PC-3 (cell line): ENCODE measurements around the gene MAP7D1. TPM values are rescaled to one million over a fixed set of nuclear protein-coding genes. Genes with fewer than 3 reads are reported as not detected.
A peak's percentile ranks its signal among the peaks of the same experiment; 100 is the strongest.

ENCODE experiments used
- ATAC-seq: fragments of 200-7000 bp; cut with Tn5 transposase; 2 replicates; pipeline ENCODE4 v1.9.1; 2020; ENCODE audit warnings: mild to moderate bottlenecking, moderate library complexity
- BruUV-seq: library from RNA; stranded (reverse); fragments of 400-500 nt; replicated peaks from 2 replicates; lab custom pipeline; 2021; lab: Mats Ljungman, UMichigan
- CTCF ChIA-PET: fragments of 300-600 bp; sonication (Branson Sonifier 250); formaldehyde crosslinking; loops from one replicate; lab custom pipeline; 2022; ENCODE audit warnings: antibody characterized with exemption; lab: Charles Lee
- POLR2A ChIA-PET: fragments of 300-600 bp; sonication (Branson Sonifier 250); formaldehyde crosslinking; loops from one replicate; lab custom pipeline; 2022; ENCODE audit warnings: antibody characterized with exemption; ENCODE audit not compliant: unreplicated experiment; lab: Charles Lee
- DNase-seq: peaks from one replicate; pipeline ENCODE4 v3.0.0-alpha.2; 2015
- H2AFZ ChIP-seq: fragments of 300-600 bp; sonication (generic); 2 replicates; pipeline ENCODE4 v1.6.0; 2016; ENCODE audit warnings: antibody characterized with exemption, low read length
- H3F3A ChIP-seq: fragments of 300-600 bp; sonication (generic); one replicate; pipeline ENCODE4 v1.6.0; 2017; ENCODE audit warnings: antibody characterized with exemption, low read length, control low read depth, mild to moderate bottlenecking; ENCODE audit not compliant: unreplicated experiment
- H3K27ac ChIP-seq: fragments of 300-600 bp; sonication (generic); 2 replicates; pipeline ENCODE4 v1.5.1; 2016; ENCODE audit warnings: mild to moderate bottlenecking, low read length
- H3K27me3 ChIP-seq: fragments of 300-600 bp; sonication (generic); 2 replicates; pipeline ENCODE4 v1.6.1; 2016; ENCODE audit warnings: low read length, mixed read lengths
- H3K36me3 ChIP-seq: fragments of 300-600 bp; sonication (generic); 2 replicates; pipeline ENCODE4 v1.6.1; 2016; ENCODE audit warnings: low read depth, mixed run types, low read length, mixed read lengths
- H3K4me1 ChIP-seq: fragments of 300-600 bp; sonication (generic); 2 replicates; pipeline ENCODE4 v1.5.1; 2016; ENCODE audit warnings: low read length; ENCODE audit not compliant: insufficient read depth
- H3K4me2 ChIP-seq: fragments of 300-600 bp; sonication (generic); 2 replicates; pipeline ENCODE4 v1.6.0; 2016; ENCODE audit warnings: low read length
- H3K4me3 ChIP-seq: fragments of 300-600 bp; sonication (generic); 2 replicates; pipeline ENCODE4 v1.5.1; 2016; ENCODE audit warnings: mild to moderate bottlenecking, low read length, mixed read lengths
- H3K79me2 ChIP-seq: fragments of 300-600 bp; sonication (generic); 2 replicates; pipeline ENCODE4 v1.6.1; 2017; ENCODE audit warnings: low read length, mixed read lengths
- H3K9ac ChIP-seq: fragments of 300-600 bp; sonication (generic); 2 replicates; pipeline ENCODE4 v1.6.0; 2016; ENCODE audit warnings: mild to moderate bottlenecking, low read length
- H3K9me2 ChIP-seq: fragments of 300-600 bp; sonication (generic); replicated peaks from 2 replicates; pipeline ENCODE4 v1.6.1; 2016; ENCODE audit warnings: mixed run types, low read length, mixed read lengths
- H3K9me3 ChIP-seq: fragments of 300-600 bp; sonication (generic); 2 replicates; pipeline ENCODE4 v1.6.1; 2016; ENCODE audit warnings: low read length, mixed read lengths
- H4K20me1 ChIP-seq: fragments of 300-600 bp; sonication (generic); 2 replicates; pipeline ENCODE4 v1.6.1; 2016; ENCODE audit warnings: low read length, mixed read lengths
- CTCF ChIP-seq: fragments of 300-600 bp; sonication (generic); conservative IDR thresholded peaks from 2 replicates; pipeline ENCODE4 v1.5.1; 2017; ENCODE audit warnings: antibody characterized with exemption, low read depth, mild to moderate bottlenecking, low read length
- EZH2 ChIP-seq: fragments of 300-600 bp; sonication (generic); IDR thresholded peaks from one replicate; pipeline ENCODE4 v1.6.1; 2017; ENCODE audit warnings: antibody characterized with exemption, mild to moderate bottlenecking, low read length; ENCODE audit not compliant: unreplicated experiment
- EZH2phosphoT487 ChIP-seq: fragments of 300-600 bp; sonication (generic); IDR thresholded peaks from 2 replicates; pipeline ENCODE4 v1.6.1; 2018; ENCODE audit warnings: mild to moderate bottlenecking, antibody characterized with exemption, low read length, borderline replicate concordance
- intact Hi-C: fragments of 100-400 bp; cut with micrococcal nuclease; formaldehyde crosslinking; loops from 2 replicates; pipeline ENCODE4 v1.9.0; 2023
- total RNA-seq: library from RNA; depleted of rRNA; stranded (reverse); fragments of >200 nt; gene quantifications from 2 replicates; pipeline ENCODE4 v1.2.3, GENCODE V29; 2014

Gene MAP7D1
- total RNA-seq, 1 experiment from 2014 or later, result 113 TPM

DNA sequence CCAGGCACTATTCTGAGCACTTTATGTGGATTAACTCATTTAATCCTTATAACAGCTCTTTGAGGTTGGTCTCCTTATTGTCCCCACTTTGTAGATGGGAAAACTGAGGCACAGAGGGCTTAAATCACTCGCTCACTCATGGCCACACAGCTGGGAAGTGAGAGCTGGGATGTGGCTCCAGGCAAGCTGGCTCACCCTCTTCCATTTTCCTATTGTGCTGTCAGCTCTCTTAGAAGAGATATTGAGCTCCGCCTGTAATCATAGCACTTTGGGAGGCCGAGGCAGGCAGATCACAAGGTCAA is 27.1 kb upstream of the MAP7D1 start:
- H3F3A ChIP-seq, result no peaks in the 10 kb centered on the region
- H3K4me2 ChIP-seq, result no peak overlapping the region
- no peaks in the 10 kb centered on the region for H3K79me2 ChIP-seq
- CTCF ChIA-PET, result no interaction called here
- no peaks in the 10 kb centered on the region for H3K9me2 ChIP-seq
- POLR2A ChIA-PET, result no interaction called here
- H3K9me3 ChIP-seq, result no peaks in the 10 kb centered on the region
- intact Hi-C loops, result no loop called here
- H3K27ac ChIP-seq, result no peak overlapping the region
- no peak overlapping the region for H2AFZ ChIP-seq
- H3K9ac ChIP-seq, result no peak overlapping the region
- BruUV-seq, result no TSS peak
- peaks cover 9% of the 10 kb centered on the region for H3K4me1 ChIP-seq
- no peaks in the 10 kb centered on the region for H3K36me3 ChIP-seq
- H3K27me3 ChIP-seq, result peaks cover 9% of the 10 kb centered on the region; the same call in 1 of the 2 replicates
- DNase-seq (no peak), ATAC-seq (no peak)
- TF ChIP-seq EZH2phosphoT487 (no peak), CTCF (no peak), EZH2 (no peak)
- no peaks in the 10 kb centered on the region for H4K20me1 ChIP-seq
- no peak overlapping the region for H3K4me3 ChIP-seq

GRCh38 chr1:36132029-36132428 is 23.9 kb upstream of the MAP7D1 start:
- Histone ChIP-seq H2AFZ (no peak overlapping the region), H3K27me3 (no peaks in the 10 kb centered on the region), H3F3A (peaks cover 5% of the 10 kb centered on the region), H4K20me1 (no peaks in the 10 kb centered on the region), H3K79me2 (no peaks in the 10 kb centered on the region), H3K9ac (no peak overlapping the region), H3K4me2 (no peak overlapping the region), H3K27ac (no peak overlapping the region), H3K9me2 (no peaks in the 10 kb centered on the region), H3K9me3 (no peaks in the 10 kb centered on the region), H3K36me3 (peaks cover 8% of the 10 kb centered on the region; the same call in 1 of the 2 replicates), H3K4me3 (no peak overlapping the region), H3K4me1 (peaks cover 40% of the 10 kb centered on the region)
- intact Hi-C loops, result no loop called here
- TF ChIP-seq CTCF (no peak), EZH2 (no peak), EZH2phosphoT487 (no peak)
- ChIA-PET POLR2A (no interaction called here), CTCF (no interaction called here)
- ATAC-seq (no peak), DNase-seq (no peak)
- no TSS peak for BruUV-seq

- no peaks in the 10 kb centered on the region for H3K27me3 ChIP-seq
- no peaks in the 10 kb centered on the region for H3K79me2 ChIP-seq
- H3F3A ChIP-seq, result peaks cover 5% of the 10 kb centered on the region
- peak; percentile 81 for ATAC-seq
- CTCF ChIA-PET, result interaction anchor here (0.5 to 1.3 kb wide), 6 partner anchors 27 to 152 kb away, joined by 3 to 11 read pairs (median 5); no protein-coding TSS in a partner anchor
- no peak overlapping the region for H3K9ac ChIP-seq
- peak overlapping the region; percentile 14; the same call in 1 of the 2 replicates for H3K4me2 ChIP-seq
- H3K36me3 ChIP-seq, result peaks cover 22% of the 10 kb centered on the region
- 0 out of 2 replicates have a peak overlapping the region, but pooled peaks have one; percentile 14 for H2AFZ ChIP-seq
- H4K20me1 ChIP-seq, result no peaks in the 10 kb centered on the region
- H3K4me3 ChIP-seq, result no peak overlapping the region
- DNase-seq, result peak; percentile 95
- TF ChIP-seq EZH2phosphoT487, result no peak
- no peak for TF ChIP-seq CTCF
- no peak for TF ChIP-seq EZH2
- peak overlapping the region; percentile 36 for H3K27ac ChIP-seq
- BruUV-seq, result no TSS peak
- peaks cover 49% of the 10 kb centered on the region for H3K4me1 ChIP-seq
- no peaks in the 10 kb centered on the region for H3K9me2 ChIP-seq
- intact Hi-C loops, result no loop called here
- H3K9me3 ChIP-seq, result no peaks in the 10 kb centered on the region
- POLR2A ChIA-PET, result interaction anchor here (0.5 kb wide), 1 partner anchor 16 kb away, joined by 3 read pairs; the partner anchor contains the start of gene TRAPPC3
Observed at GRCh38 chr1:36133484-36133883, 22.5 kb upstream of the MAP7D1 start.
